GM21619 (cell line): ENCODE measurements around the gene CMTM1.

ENCODE experiments used
- ATAC-seq: cut with Tn5 transposase; IDR thresholded peaks from one replicate; pipeline ENCODE4 v1.9.1; 2021; ENCODE audit not compliant: unreplicated experiment

The CMTM1 gene

GRCh38 chr16:66566051-66566901 lies at the start of gene CMTM1:
TSS of gene CMTM1 (plus strand) at chr16:66566439. CDS start at chr16:66566514, 75 bp downstream.
- no peak for ATAC-seq

GRCh38 chr16:66516509-66516807 lies 49.8 kb upstream of the CMTM1 start:
- ATAC-seq = peak; percentile 14

GRCh38 chr16:66516808-66517585 lies 49.2 kb upstream of the CMTM1 start:
- peak; percentile 95 for ATAC-seq

GRCh38 chr16:66517586-66518263 lies 48.5 kb upstream of the CMTM1 start:
- ATAC-seq = no peak

- no peak for ATAC-seq
Observed at GRCh38 chr16:66519482-66520373, 46.5 kb upstream of the CMTM1 start.

GRCh38 chr16:66520406-66521170 lies 45.7 kb upstream of the CMTM1 start:
- ATAC-seq = no peak

- ATAC-seq = no peak
Observed at GRCh38 chr16:66521252-66521713, 45.0 kb upstream of the CMTM1 start.

GRCh38 chr16:66521951-66522771 lies 44.1 kb upstream of the CMTM1 start:
- ATAC-seq = peak; percentile 68

GRCh38 chr16:66522816-66523590 lies 43.2 kb upstream of the CMTM1 start:
- ATAC-seq = no peak

- ATAC-seq = peak; percentile 38
Observed at GRCh38 chr16:66523861-66524354, 42.3 kb upstream of the CMTM1 start.

GRCh38 chr16:66524601-66525164 lies 41.6 kb upstream of the CMTM1 start:
- ATAC-seq = peak; percentile 48

GRCh38 chr16:66525396-66526180 lies 40.7 kb upstream of the CMTM1 start:
- no peak for ATAC-seq

GRCh38 chr16:66528294-66528693 lies 37.9 kb upstream of the CMTM1 start:
- no peak for ATAC-seq

- ATAC-seq = no peak
Observed at GRCh38 chr16:66529475-66529874, 36.8 kb upstream of the CMTM1 start.

- ATAC-seq = no peak
Observed at GRCh38 chr16:66534376-66534799, 31.9 kb upstream of the CMTM1 start.

GRCh38 chr16:66536525-66536924 lies 29.7 kb upstream of the CMTM1 start:
- no peak for ATAC-seq

GRCh38 chr16:66537236-66537635 lies 29.0 kb upstream of the CMTM1 start:
- no peak for ATAC-seq
